CD4-positive, alpha-beta T cell treated with Interleukin-21 for 1 hour (primary cell): ENCODE measurements around the gene KLF5.
A peak's percentile ranks its signal among the peaks of the same experiment; 100 is the strongest.
"Not testable (repeated sequence)": the region's sequence is repeated elsewhere in the genome, so short reads cannot be mapped to it uniquely, and the experiment has no call there.

Experiments used
- DNase-seq: peaks from one replicate; pipeline ENCODE4 v3.0.0-alpha.2; 2020

The KLF5 gene

DNA sequence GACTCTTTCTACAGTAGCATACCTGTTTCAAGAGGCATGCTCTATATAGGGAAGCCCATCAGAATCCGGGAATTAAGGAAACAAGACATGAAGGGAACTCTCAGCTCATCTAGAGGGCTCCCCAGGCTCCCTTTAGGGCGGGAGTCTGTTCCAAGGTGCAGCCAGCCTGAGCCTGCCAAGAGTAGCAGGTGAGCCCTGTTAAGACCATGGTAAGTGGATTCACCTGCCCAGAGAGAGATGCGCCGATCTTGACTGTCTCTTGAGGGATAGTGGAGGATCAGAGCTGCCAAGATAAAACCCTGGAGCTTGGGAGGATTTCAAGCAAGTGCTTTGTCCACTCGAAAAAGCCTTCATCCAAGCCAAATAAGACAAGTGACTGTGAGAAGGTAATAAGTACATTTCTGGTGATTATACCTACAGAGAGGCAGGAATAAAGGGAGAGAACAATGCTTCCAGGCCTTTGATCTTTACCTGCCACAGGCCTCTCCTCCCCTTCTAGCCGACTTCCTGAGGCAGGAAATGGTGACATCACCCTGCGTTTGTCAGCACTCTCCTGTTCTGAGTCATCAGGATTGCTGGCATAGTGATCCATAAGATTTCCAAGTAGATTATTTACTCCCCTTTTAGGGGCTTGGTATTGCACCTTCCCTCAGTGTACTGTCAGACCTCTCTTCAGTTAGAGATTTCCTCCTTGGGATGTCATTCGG lies 31.5 kb downstream of the KLF5 start:
- DNase-seq = peak; percentile 9

DNA sequence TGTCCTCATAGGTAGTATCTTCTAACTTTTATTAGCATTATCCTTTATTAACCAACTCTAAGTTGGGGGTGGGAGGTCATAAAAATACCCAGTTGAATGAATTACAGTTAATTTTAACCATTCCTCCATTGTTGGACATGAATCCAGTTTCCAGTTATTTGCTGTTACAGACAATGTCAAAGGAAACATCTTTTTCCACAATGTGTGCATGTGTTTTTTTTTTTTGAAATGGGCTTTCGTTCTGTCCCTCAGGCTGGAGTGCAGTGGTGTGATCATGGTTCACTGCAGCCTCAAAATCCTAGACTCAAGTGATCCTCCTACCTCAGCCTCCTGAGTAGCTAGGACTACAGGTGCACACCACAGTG lies 32.0 kb downstream of the KLF5 start:
- DNase-seq = no peak

DNA sequence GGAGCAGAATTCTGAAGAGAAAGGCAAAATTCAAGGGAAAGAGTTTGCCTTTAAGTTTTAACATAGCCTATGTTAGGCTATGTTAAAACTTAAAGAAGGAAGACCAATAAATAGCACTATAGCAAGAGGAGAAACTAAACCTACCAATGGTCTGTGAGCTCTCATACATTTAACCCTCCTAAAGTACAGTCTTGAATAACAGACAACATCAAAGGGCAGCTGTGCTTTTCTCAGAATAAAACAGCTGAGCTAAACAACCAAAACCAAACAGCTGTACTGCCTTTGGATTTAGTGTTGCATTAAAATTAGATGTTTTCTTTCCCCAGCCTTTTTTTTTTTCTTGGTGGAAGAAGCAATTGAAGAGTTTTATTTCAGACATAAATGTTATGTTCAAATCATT lies 34.0 kb downstream of the KLF5 start:
- DNase-seq = peak; percentile 2

- no peak for DNase-seq
These were observed 37.4 kb downstream of the KLF5 start for GRCh38 chr13:73096173-73096572.

DNA sequence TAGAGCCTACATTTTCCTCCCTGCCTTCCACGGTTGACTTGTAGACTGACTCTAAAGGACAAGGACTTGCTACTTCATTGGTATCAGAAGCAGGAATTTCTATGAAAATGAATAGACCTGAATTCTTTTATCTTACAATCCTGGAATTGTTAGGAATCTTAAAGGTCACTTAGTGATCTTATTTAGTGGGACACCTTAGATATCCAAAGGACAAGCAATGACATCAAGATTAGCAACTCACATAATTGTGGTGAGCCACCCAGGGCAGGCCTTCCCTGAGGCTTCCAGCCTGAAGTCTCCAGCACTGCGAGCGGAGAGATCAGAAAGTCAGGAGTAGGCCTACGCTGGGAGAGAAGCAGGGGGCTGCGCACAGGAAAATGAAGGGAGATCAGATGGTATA lies 37.8 kb downstream of the KLF5 start:
- DNase-seq = no peak

GRCh38 chr13:73100781-73101180 lies 42.0 kb downstream of the KLF5 start:
- not testable (repeated sequence) for DNase-seq

- no peak for DNase-seq
These were observed 42.7 kb downstream of the KLF5 start for GRCh38 chr13:73101351-73102007.

DNA sequence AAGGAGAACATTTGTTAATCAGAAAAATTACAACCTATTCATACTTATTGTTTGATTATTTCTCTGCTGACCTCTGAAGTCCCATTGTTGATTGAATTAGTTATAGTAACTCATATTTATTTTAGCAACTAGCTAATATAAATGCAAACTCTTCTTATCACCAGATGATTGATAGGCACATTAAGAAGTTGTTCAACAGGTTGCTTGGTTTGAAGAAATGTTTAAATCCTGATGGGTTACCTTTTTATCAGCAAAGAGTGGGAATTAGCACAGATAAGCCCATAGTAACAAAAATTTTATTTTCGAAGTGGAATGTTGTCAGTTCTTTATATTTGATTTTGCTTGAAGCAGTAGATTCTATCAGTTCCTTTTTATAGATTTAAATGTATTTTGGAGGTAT lies 44.4 kb downstream of the KLF5 start:
- DNase-seq = no peak

- DNase-seq = no peak
These were observed 47.8 kb downstream of the KLF5 start for GRCh38 chr13:73106513-73107178.

DNA sequence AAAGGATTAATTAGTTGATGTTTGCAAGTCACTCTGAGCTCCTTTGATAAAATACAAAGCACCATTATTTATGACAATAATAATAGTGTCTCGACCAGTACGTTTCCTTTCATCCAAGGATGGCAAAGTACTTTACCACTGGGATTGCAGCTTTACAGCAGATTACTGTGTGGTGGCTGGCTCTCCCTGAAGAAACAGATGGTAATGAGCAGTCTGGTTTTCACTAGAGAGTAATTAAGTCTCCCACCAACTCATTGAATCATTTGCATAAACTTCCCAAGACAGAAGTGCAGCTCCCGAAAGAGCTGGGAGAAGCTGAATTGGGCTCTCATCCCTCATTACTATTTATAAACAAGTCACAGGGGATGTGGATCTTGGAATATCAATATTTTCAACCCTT lies 48.7 kb downstream of the KLF5 start:
- no peak for DNase-seq

- no peak for DNase-seq
These were observed 49.2 kb downstream of the KLF5 start for GRCh38 chr13:73107970-73108369.

- DNase-seq = no peak
These were observed 50.6 kb downstream of the KLF5 start for GRCh38 chr13:73109288-73109899.

- no peak for DNase-seq
These were observed 51.2 kb downstream of the KLF5 start for GRCh38 chr13:73109969-73110368.

GRCh38 chr13:73110814-73111213 lies 52.0 kb downstream of the KLF5 start:
- DNase-seq = no peak

DNA sequence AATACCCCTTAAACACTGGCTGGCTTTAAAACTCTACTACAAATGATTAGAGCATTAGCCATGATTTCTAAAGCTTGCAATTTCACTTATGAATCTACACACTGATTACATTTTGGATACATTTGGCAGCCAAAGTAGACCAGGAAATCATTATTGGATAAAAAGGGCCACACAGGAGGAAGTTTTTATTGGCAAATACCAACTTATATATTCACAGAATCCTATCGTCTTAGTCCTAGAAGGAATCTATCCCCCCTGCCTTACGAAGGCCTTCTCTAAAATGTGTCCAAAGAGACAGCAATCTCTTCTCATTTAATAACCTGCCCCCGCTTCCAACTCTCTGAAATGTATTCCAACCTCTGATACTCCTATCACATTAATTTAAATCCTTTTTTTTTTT lies 52.5 kb downstream of the KLF5 start:
- DNase-seq = no peak

- no peak for DNase-seq
These were observed 60.8 kb downstream of the KLF5 start for GRCh38 chr13:73119612-73120011.
